HUDEP-2 (cell line): ENCODE results near the gene MAP2K3.

Experiments
- DNase-seq, 76 experiments: peaks; one replicate each; lab custom pipeline; 2025; ENCODE audit not compliant: unreplicated experiment in 76 of 76; lab: John Stamatoyannopoulos, UW

The MAP2K3 gene

GRCh38 chr17:21279582-21279981 lies 4.9 kb upstream of the MAP2K3 start:
- no peak for DNase-seq

GRCh38 chr17:21280081-21280518 lies 4.4 kb upstream of the MAP2K3 start:
- DNase-seq, result peak in 74 of 76 experiments; percentile 37 to 93 (median 83)

GRCh38 chr17:21282231-21282630 lies 2.3 kb upstream of the MAP2K3 start:
- DNase-seq, result no peak

- no peak for DNase-seq
Measured at GRCh38 chr17:21282850-21283249, 1.7 kb upstream of the MAP2K3 start.

- peak in 20 of 76 experiments; percentile 30 to 94 (median 43) for DNase-seq
Measured at GRCh38 chr17:21283482-21284318, 811 bp upstream of the MAP2K3 start.

GRCh38 chr17:21285164-21286065 lies 904 bp downstream of the MAP2K3 start:
- peak in 2 of 76 experiments; percentile 11 to 13 for DNase-seq

GRCh38 chr17:21286066-21286770 lies 1.7 kb downstream of the MAP2K3 start:
- peak in 51 of 76 experiments; percentile 8 to 71 (median 43) for DNase-seq

GRCh38 chr17:21286909-21287702 lies 2.6 kb downstream of the MAP2K3 start:
- peak in 4 of 76 experiments; percentile 8 to 47 (median 35) for DNase-seq

GRCh38 chr17:21287703-21288449 lies 3.4 kb downstream of the MAP2K3 start:
- peak in 75 of 76 experiments; percentile 31 to 98 (median 93) for DNase-seq

- DNase-seq, result peak in 3 of 76 experiments; percentile 14 to 35 (median 14)
Measured at GRCh38 chr17:21288571-21289017, 4.1 kb downstream of the MAP2K3 start.

GRCh38 chr17:21289175-21289901 lies 4.8 kb downstream of the MAP2K3 start:
- no peak for DNase-seq

GRCh38 chr17:21289902-21290571 lies 5.5 kb downstream of the MAP2K3 start:
- peak in 58 of 76 experiments; percentile 5 to 76 (median 48) for DNase-seq

- no peak for DNase-seq
Measured at GRCh38 chr17:21291357-21291756, 6.8 kb downstream of the MAP2K3 start.

- no peak for DNase-seq
Measured at GRCh38 chr17:21291862-21292261, 7.4 kb downstream of the MAP2K3 start.

GRCh38 chr17:21292867-21293830 lies 8.6 kb downstream of the MAP2K3 start:
- DNase-seq, result peak in 1 of 76 experiments; percentile 15

GRCh38 chr17:21293831-21294210 lies 9.3 kb downstream of the MAP2K3 start:
- DNase-seq, result no peak
